WTC11 (cell line): Measurements from ENCODE around the gene JCAD. TPM values are rescaled to one million over a fixed set of nuclear protein-coding genes. Genes with fewer than 3 reads are reported as not detected.
A peak's percentile ranks its signal among the peaks of the same experiment; 100 is the strongest.

Experiments
- ATAC-seq: fragments of 200-7000 bp; cut with Tn5 transposase; 2 replicates; pipeline ENCODE4 v1.10.0; 2021; ENCODE audit warnings: mild to moderate bottlenecking, moderate library complexity
- CTCF ChIA-PET: fragments of 300-600 bp; sonication (Branson Sonifier 250); formaldehyde crosslinking; loops from one replicate; lab custom pipeline; 2021; ENCODE audit warnings: antibody characterized with exemption; lab: Charles Lee
- POLR2A ChIA-PET: fragments of 350-600 bp; sonication (Branson Sonifier 250); formaldehyde crosslinking; loops from one replicate; lab custom pipeline; 2021; ENCODE audit warnings: antibody characterized with exemption; lab: Charles Lee
- DNase-seq: peaks from one replicate; pipeline ENCODE4 v3.0.0; 2021; ENCODE audit warnings: low spot score
- H3K27ac Mint-ChIP-seq: 2 replicates; pipeline ENCODE4 v1.8.0; 2021; ENCODE audit warnings: mixed read lengths
- H3K27me3 Mint-ChIP-seq: 2 replicates; pipeline ENCODE4 v1.8.0; 2021; ENCODE audit warnings: low read depth, mild to moderate bottlenecking, moderate library complexity, mixed read lengths
- H3K36me3 Mint-ChIP-seq: 2 replicates; pipeline ENCODE4 v1.8.0; 2021; ENCODE audit warnings: mixed read lengths
- H3K4me1 Mint-ChIP-seq: 2 replicates; pipeline ENCODE4 v1.8.0; 2022; ENCODE audit warnings: mixed read lengths
- H3K4me3 Mint-ChIP-seq: 2 replicates; pipeline ENCODE4 v1.8.0; 2021; ENCODE audit warnings: mild to moderate bottlenecking, moderate library complexity, mixed read lengths
- H3K9me3 Mint-ChIP-seq: 2 replicates; pipeline ENCODE4 v1.8.0; 2021; ENCODE audit warnings: mixed read lengths
- FOXK1 ChIP-seq: sonication (generic); formaldehyde crosslinking; IDR thresholded peaks from 2 replicates; pipeline ENCODE4 v1.8.0; 2022; ENCODE audit warnings: mild to moderate bottlenecking, moderate library complexity, missing genetic modification reagents
- GRHL2 ChIP-seq: fragments of 250-450 bp; sonication (Bioruptor Pico); IDR thresholded peaks from 2 replicates; pipeline ENCODE4 v1.8.0; 2022; ENCODE audit warnings: mild to moderate bottlenecking, moderate library complexity; ENCODE audit not compliant: insufficient replicate concordance, severe bottlenecking
- MXD4 ChIP-seq: fragments of 250-450 bp; sonication (Bioruptor Pico); IDR thresholded peaks from 2 replicates; pipeline ENCODE4 v1.8.0; 2021; ENCODE audit warnings: mild to moderate bottlenecking, moderate library complexity, borderline replicate concordance
- NFATC4 ChIP-seq: fragments of 250-450 bp; sonication (Bioruptor Pico); IDR thresholded peaks from 2 replicates; pipeline ENCODE4 v1.9.0; 2021; ENCODE audit warnings: mild to moderate bottlenecking
- NFE2L1 ChIP-seq: sonication (generic); formaldehyde crosslinking; IDR thresholded peaks from 2 replicates; pipeline ENCODE4 v1.8.1; 2023; ENCODE audit warnings: missing genetic modification reagents
- NR2C2 ChIP-seq: sonication (generic); formaldehyde crosslinking; IDR thresholded peaks from 2 replicates; pipeline ENCODE4 v1.8.0; 2022; ENCODE audit warnings: mild to moderate bottlenecking, missing genetic modification reagents
- PRRX2 ChIP-seq: fragments of 250-450 bp; sonication (Bioruptor Pico); IDR thresholded peaks from 2 replicates; pipeline ENCODE4 v1.8.0; 2021; ENCODE audit warnings: mild to moderate bottlenecking
- SP1 ChIP-seq: sonication (generic); formaldehyde crosslinking; conservative IDR thresholded peaks from 2 replicates; pipeline ENCODE4 v1.8.1; 2022; ENCODE audit warnings: missing genetic modification reagents
- TEAD1 ChIP-seq: sonication (generic); formaldehyde crosslinking; IDR thresholded peaks from 2 replicates; pipeline ENCODE4 v1.8.0; 2022; ENCODE audit warnings: mild to moderate bottlenecking, missing genetic modification reagents
- TEAD4 ChIP-seq: sonication (generic); formaldehyde crosslinking; IDR thresholded peaks from 2 replicates; pipeline ENCODE4 v1.8.0; 2022; ENCODE audit warnings: mild to moderate bottlenecking, missing genetic modification reagents
- ZNF423 ChIP-seq: fragments of 250-450 bp; sonication (Bioruptor Pico); IDR thresholded peaks from 2 replicates; pipeline ENCODE4 v2.1.2; 2022; ENCODE audit warnings: mild to moderate bottlenecking, moderate library complexity
- total RNA-seq: library from RNA; stranded (reverse); gene quantifications from 3 replicates; pipeline ENCODE4 v1.2.3, GENCODE V29; 2021
- TF ChIP-seq, protein P1 (sequence below): sonication (generic); formaldehyde crosslinking; IDR thresholded peaks from 2 replicates; pipeline ENCODE4 v1.8.0; 2023; ENCODE audit warnings: mild to moderate bottlenecking, missing genetic modification reagents
- TF ChIP-seq, protein P2 (sequence below): sonication (generic); formaldehyde crosslinking; IDR thresholded peaks from 2 replicates; pipeline ENCODE4 v1.8.0; 2022; ENCODE audit warnings: mild to moderate bottlenecking, missing genetic modification reagents
- TF ChIP-seq, protein P3 (sequence below): fragments of 250-450 bp; sonication (Bioruptor Pico); IDR thresholded peaks from 2 replicates; pipeline ENCODE4 v1.8.0; 2021; ENCODE audit warnings: mild to moderate bottlenecking
- TF ChIP-seq, protein P4 (sequence below): fragments of 250-450 bp; sonication (Bioruptor Pico); IDR thresholded peaks from 2 replicates; pipeline ENCODE4 v2.1.2; 2022; ENCODE audit warnings: mild to moderate bottlenecking, moderate library complexity

The JCAD gene
- total RNA-seq, 1 experiment from 2014 or later, result 1.8 TPM

DNA sequence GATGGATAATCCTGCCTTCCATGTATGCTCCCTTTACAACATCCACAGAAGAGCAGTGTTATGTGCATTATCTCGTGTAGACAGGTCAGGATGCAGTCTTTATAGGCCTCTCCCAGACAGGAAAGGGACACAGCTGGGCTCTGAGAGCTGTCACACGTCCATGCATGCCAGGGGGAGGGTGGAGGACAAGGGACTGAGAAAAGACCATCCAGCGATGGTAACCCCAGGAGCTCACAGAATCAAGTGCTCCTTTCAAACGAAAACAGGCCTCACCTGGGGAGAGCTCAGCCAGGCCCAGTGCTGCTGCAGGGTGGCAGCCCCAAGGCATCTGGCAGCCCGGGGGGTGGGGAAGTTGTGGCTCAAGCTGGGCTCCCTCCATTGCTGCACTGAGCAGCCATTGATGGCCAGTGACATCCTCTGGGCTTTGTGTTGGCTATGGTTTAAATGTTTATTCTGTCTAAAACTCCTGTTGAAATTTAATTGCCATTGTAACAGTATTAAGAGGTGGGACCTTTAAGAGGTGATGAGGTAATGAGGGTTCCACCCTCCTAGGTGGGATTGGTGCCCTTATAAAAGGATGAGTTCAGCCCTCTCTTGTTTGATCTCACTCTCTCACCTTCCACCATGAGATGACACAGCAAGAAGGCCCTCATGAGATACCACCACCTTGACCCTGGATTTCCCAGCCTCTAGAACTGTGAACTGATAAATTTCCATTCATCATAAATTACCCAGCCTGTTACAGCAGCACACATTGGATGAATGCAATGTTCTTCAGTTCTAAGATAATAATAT is 15.7 kb downstream of the JCAD start:
- Mint-ChIP-seq H3K9me3 (no peaks in the 10 kb centered on the region), H3K4me3 (no peak overlapping the region), H3K36me3 (no peaks in the 10 kb centered on the region), H3K27ac (no peak overlapping the region), H3K4me1 (peaks cover 20% of the 10 kb centered on the region), H3K27me3 (no peaks in the 10 kb centered on the region)
- ATAC-seq, result no peak
- no peak for DNase-seq
- peak; percentile 55; the same call in 1 of the 2 replicates for TF ChIP-seq ZNF423 (CRISPR knock-in tag)
- TF ChIP-seq, protein P1, sequence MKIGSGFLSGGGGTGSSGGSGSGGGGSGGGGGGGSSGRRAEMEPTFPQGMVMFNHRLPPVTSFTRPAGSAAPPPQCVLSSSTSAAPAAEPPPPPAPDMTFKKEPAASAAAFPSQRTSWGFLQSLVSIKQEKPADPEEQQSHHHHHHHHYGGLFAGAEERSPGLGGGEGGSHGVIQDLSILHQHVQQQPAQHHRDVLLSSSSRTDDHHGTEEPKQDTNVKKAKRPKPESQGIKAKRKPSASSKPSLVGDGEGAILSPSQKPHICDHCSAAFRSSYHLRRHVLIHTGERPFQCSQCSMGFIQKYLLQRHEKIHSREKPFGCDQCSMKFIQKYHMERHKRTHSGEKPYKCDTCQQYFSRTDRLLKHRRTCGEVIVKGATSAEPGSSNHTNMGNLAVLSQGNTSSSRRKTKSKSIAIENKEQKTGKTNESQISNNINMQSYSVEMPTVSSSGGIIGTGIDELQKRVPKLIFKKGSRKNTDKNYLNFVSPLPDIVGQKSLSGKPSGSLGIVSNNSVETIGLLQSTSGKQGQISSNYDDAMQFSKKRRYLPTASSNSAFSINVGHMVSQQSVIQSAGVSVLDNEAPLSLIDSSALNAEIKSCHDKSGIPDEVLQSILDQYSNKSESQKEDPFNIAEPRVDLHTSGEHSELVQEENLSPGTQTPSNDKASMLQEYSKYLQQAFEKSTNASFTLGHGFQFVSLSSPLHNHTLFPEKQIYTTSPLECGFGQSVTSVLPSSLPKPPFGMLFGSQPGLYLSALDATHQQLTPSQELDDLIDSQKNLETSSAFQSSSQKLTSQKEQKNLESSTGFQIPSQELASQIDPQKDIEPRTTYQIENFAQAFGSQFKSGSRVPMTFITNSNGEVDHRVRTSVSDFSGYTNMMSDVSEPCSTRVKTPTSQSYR (CRISPR knock-in tag), result no peak
- TF ChIP-seq, all 79 proteins: peak for 1
- CTCF ChIA-PET, result interaction anchor here (0.9 to 1.2 kb wide), 2 partner anchors 17 to 526 kb away, joined by 3 read pairs; no protein-coding TSS in a partner anchor
- POLR2A ChIA-PET, result no interaction called here

DNA sequence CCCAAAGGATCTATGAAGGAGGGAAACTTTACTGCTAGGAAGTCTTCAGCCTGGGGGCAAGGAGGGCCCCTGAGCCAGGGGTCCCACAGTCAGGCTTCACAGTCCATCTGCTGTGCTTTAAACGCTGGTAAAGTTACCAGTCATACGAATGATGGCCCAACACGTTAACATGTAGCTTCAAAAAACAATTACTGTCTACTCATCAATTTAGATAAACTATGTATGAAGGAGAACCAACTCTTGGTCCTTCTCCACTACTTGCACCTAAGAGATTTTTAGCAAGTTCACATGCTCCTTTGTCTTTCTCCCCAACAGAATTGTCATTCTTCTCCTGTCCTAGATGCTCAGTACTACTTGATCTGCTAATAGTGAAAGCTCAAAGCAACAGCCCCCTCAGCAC is 16.6 kb downstream of the JCAD start:
- H3K4me1 Mint-ChIP-seq, result peaks cover 20% of the 10 kb centered on the region
- H3K27ac Mint-ChIP-seq, result no peak overlapping the region
- POLR2A ChIA-PET, result no interaction called here

DNA sequence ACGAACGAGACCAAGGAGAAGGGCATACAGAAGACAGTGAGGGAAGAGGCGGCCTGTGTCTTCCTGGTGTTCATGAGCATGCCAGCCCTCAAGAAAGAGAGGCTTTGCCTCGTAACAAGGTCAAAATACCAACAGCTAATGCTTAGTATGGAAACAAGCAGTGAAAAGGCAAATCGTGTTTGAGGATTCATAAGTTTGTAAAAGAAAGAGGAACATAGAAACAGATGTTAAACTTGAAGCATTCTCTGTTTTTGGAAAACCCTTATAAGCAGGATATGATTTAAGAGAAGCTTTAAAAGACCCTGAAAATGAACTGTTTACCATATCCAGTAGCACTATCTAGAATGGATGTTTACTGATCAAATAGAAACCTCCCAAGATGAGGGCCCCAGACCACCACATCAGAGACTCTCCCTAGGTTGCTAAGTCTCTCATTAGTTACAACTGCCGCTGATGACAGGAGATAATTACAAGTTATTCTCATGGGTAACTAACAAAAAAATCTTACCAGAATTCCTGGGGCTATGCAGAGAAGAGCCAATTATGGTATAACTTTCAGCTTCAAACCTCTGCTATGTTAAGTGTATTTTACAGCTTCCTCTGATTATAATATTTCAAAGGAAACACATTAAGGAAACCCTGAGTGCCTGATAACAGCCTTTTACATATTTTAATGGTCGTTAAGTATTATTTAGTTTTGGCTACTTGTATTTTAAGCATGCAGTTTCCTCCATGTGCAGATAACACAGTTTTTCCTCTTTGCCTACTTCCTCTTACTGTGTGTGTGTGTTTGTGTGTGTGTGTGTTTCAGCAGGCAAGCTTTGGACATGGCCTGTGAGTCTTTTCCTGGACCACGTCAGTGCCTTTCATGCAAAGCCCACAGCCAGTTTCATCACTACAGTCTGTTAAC is 17.9 kb downstream of the JCAD start:
- DNase-seq, result no peak
- TF ChIP-seq, protein P2, sequence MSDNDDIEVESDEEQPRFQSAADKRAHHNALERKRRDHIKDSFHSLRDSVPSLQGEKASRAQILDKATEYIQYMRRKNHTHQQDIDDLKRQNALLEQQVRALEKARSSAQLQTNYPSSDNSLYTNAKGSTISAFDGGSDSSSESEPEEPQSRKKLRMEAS (CRISPR knock-in tag), result no peak
- no peak for TF ChIP-seq TEAD4 (CRISPR knock-in tag)
- TF ChIP-seq, all 79 proteins: peak for 0
- ChIA-PET CTCF (interaction anchor here (1.8 kb wide), 1 partner anchor 39 kb away, joined by 5 read pairs; no protein-coding TSS in a partner anchor), POLR2A (no interaction called here)
- no peak overlapping the region for H3K4me3 Mint-ChIP-seq
- H3K36me3 Mint-ChIP-seq, result no peaks in the 10 kb centered on the region
- no peaks in the 10 kb centered on the region for H3K27me3 Mint-ChIP-seq
- no peaks in the 10 kb centered on the region for H3K9me3 Mint-ChIP-seq
- no peak overlapping the region for H3K27ac Mint-ChIP-seq
- H3K4me1 Mint-ChIP-seq, result peaks cover 20% of the 10 kb centered on the region
- no peak for ATAC-seq

More for the DNA sequence above, 16.6 kb downstream of the JCAD start:
- TF ChIP-seq, protein P3, sequence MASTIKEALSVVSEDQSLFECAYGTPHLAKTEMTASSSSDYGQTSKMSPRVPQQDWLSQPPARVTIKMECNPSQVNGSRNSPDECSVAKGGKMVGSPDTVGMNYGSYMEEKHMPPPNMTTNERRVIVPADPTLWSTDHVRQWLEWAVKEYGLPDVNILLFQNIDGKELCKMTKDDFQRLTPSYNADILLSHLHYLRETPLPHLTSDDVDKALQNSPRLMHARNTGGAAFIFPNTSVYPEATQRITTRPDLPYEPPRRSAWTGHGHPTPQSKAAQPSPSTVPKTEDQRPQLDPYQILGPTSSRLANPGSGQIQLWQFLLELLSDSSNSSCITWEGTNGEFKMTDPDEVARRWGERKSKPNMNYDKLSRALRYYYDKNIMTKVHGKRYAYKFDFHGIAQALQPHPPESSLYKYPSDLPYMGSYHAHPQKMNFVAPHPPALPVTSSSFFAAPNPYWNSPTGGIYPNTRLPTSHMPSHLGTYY (CRISPR knock-in tag), result no peak
- TF ChIP-seq FOXK1 (CRISPR knock-in tag), result no peak
- TF ChIP-seq NR2C2, result no peak
- TF ChIP-seq, protein P4, sequence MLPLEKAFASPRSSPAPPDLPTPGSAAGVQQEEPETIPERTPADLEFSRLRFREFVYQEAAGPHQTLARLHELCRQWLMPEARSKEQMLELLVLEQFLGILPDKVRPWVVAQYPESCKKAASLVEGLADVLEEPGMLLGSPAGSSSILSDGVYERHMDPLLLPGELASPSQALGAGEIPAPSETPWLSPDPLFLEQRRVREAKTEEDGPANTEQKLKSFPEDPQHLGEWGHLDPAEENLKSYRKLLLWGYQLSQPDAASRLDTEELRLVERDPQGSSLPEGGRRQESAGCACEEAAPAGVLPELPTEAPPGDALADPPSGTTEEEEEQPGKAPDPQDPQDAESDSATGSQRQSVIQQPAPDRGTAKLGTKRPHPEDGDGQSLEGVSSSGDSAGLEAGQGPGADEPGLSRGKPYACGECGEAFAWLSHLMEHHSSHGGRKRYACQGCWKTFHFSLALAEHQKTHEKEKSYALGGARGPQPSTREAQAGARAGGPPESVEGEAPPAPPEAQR (CRISPR knock-in tag), result no peak
- no peak for TF ChIP-seq SP1 (CRISPR knock-in tag)
- TF ChIP-seq GRHL2 (CRISPR knock-in tag), result no peak
- TF ChIP-seq TEAD1 (CRISPR knock-in tag), result no peak
- TF ChIP-seq NFE2L1 (CRISPR knock-in tag), result no peak
- no peak for TF ChIP-seq NFATC4 (CRISPR knock-in tag)
- no peak for TF ChIP-seq PRRX2 (CRISPR knock-in tag)
- no peak for TF ChIP-seq MXD4 (CRISPR knock-in tag)
- Mint-ChIP-seq H3K36me3 (no peaks in the 10 kb centered on the region), H3K27me3 (no peaks in the 10 kb centered on the region), H3K9me3 (no peaks in the 10 kb centered on the region), H3K4me3 (no peak overlapping the region)
- CTCF ChIA-PET, result interaction anchor here (0.9 to 1.2 kb wide), 2 partner anchors 16 to 525 kb away, joined by 3 read pairs; no protein-coding TSS in a partner anchor
- no peak for ATAC-seq
- no peak for DNase-seq
